GM10248 (cell line): Measurements from ENCODE around the gene CACNA2D2.

Experiments
- CTCF ChIA-PET: fragments of 300-600 bp; sonication (Branson Sonifier 250); formaldehyde crosslinking; extraction: SDS; loops from one replicate; lab custom pipeline; 2021; ENCODE audit warnings: antibody characterized with exemption; lab: Yijun Ruan, JAX
- POLR2A ChIA-PET: fragments of 350-650 bp; sonication (Branson Sonifier 250); formaldehyde crosslinking; extraction: SDS; loops from one replicate; lab custom pipeline; 2020; ENCODE audit warnings: antibody characterized with exemption; lab: Yijun Ruan, JAX
- DNase-seq: peaks from one replicate; pipeline ENCODE4 v3.0.0; 2012; ENCODE audit errors: extremely low spot score
- TF ChIP-seq, protein P1 (sequence below): IDR thresholded peaks from 2 replicates; pipeline ENCODE4 v1.5.1; 2012; ENCODE audit warnings: mild to moderate bottlenecking, low read depth; ENCODE audit errors: extremely low read depth, missing control alignments, control extremely low read depth

CACNA2D2 gene

DNA sequence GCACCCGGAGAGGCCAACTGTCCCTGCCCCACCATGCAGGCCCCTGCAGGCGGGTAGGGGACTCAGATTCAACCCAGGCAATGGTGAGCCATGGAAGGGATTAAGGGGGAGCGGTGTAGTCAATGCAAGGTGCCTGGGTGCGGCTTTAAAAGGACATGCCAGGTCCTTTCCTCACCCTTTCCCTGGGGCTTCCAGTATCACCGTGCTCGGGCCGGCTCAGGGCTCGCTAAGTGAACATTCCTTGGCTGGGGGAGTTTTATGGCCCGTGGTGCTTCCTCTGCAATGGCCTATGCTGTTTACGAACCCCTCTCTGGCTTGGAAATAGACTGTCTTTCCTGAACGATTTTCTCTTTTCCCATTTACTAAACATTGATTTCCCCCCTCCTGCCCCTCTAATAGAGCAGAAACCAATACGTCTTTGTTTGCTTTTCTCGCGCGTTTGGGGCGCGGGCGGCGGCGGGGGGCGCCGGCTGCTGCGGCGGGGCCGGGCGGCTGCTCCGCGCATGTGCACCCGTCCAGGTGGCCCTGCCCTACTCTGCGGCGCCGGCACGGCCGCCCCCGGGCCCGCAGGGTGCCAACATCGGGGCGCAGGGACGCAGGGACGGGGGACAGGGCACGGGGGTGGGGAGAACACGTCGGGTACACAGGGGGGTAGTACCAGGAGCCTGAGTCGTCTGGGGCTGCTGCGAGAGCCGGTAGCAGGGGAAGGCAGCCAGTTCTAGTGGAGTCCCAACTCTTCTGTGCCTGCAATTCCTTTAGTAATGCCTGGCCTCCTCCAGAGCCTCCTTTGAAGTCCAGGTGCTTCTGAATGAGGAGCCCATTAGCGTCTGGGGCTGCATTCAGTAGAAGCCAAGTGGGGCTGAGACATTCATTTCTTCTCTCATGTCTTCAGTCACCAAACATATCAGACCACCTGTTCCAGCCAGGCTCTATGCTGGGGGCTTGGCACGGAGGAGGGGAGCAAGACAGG, 26.9 kb upstream of the CACNA2D2 start:
- DNase-seq = no peak
- POLR2A ChIA-PET = no interaction called here
- CTCF ChIA-PET = no interaction called here
- TF ChIP-seq, protein P1, sequence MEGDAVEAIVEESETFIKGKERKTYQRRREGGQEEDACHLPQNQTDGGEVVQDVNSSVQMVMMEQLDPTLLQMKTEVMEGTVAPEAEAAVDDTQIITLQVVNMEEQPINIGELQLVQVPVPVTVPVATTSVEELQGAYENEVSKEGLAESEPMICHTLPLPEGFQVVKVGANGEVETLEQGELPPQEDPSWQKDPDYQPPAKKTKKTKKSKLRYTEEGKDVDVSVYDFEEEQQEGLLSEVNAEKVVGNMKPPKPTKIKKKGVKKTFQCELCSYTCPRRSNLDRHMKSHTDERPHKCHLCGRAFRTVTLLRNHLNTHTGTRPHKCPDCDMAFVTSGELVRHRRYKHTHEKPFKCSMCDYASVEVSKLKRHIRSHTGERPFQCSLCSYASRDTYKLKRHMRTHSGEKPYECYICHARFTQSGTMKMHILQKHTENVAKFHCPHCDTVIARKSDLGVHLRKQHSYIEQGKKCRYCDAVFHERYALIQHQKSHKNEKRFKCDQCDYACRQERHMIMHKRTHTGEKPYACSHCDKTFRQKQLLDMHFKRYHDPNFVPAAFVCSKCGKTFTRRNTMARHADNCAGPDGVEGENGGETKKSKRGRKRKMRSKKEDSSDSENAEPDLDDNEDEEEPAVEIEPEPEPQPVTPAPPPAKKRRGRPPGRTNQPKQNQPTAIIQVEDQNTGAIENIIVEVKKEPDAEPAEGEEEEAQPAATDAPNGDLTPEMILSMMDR = no peak

DNA sequence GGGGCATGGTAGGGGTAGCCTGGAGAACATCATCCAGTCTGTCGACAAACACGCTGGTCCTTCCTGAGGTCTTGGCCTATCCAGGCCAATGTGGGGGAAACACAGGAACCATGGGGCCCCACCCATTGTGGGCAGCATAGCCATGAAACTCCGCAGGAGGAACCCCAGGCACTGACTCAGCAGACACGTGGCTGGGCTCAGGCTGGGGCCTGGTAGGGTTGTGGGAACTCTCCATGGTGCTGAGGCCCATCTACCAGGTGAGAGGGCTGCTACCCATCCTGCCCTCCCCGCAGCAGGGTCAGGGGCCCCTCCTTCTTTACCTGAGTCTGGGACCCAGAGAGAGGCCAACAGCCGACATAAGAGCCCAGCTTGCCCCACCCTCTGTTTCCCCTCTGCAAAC, 22.6 kb upstream of the CACNA2D2 start:
- CTCF ChIA-PET = interaction anchor here (1.4 kb wide), 1 partner anchor 16 kb away, joined by 3 read pairs; no protein-coding TSS in a partner anchor
- POLR2A ChIA-PET = no interaction called here
- TF ChIP-seq, protein P1 = no peak
- DNase-seq = peak; percentile 72

DNA sequence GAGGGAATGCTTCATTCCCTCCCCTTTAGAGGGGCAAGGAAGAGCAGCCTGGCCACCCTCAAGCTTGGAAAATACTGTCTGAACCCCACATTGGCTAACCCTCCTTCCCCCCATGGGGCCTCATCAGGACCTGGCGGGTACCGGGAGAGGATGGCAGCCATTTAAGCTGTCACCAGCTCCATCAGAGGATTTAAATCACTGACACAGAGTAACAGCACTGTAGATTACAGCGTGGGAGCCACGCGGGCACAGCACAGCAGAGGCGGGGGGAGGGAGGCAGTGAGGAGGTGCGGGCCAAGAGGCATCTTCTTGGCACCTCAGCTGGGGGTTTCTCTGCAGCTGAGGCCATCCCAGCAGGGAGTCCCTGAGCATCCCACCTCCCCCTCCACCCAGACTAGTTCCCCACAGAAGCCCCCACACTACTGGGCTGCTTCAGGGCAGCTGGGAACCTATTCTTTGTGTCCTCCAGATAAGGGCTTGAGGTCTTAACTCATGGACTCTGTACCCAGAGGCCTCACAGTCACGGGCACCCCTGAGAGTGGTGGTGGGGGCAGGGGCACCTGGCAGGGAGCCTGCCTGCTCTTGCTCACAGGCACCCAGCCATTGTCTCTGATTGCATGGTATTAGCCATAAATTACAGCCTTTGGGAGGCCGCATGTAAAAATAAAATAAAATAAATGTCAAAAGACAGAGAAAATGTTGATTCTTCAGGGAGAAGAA, 21.9 kb upstream of the CACNA2D2 start:
- DNase-seq = no peak

DNA sequence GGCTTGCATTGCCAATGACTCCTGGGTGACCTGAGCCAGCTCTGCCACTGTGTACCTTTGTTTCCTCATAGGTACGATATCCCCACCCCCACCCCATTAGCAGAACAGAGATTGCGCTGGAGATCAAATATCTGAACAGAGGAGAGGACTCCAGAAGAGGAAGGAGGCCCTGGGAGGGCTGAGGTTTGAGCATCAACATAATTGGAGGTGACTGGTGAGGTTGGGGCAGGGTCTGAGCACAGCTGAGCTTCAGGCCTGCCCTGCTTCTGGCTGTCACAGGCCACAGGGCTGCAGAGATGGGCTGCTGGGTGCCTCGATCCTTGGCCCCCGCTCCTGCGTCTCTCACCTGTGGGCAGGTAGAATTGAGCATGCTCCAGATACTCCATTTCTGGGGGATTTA, 21.3 kb upstream of the CACNA2D2 start:
- DNase-seq = no peak
- TF ChIP-seq, protein P1 = no peak
- POLR2A ChIA-PET = no interaction called here
- CTCF ChIA-PET = interaction anchor here (1.0 to 4.8 kb wide), 4 partner anchors 16 to 92 kb away, joined by 3 to 38 read pairs (median 10); partner anchors contain the start of gene MAPKAPK3

More for the DNA sequence above, 21.9 kb upstream of the CACNA2D2 start:
- TF ChIP-seq, protein P1 = no peak
- CTCF ChIA-PET = interaction anchor here (1.4 to 4.8 kb wide), 3 partner anchors 17 to 25 kb away, joined by 3 to 38 read pairs (median 18); no protein-coding TSS in a partner anchor
- POLR2A ChIA-PET = no interaction called here

DNA sequence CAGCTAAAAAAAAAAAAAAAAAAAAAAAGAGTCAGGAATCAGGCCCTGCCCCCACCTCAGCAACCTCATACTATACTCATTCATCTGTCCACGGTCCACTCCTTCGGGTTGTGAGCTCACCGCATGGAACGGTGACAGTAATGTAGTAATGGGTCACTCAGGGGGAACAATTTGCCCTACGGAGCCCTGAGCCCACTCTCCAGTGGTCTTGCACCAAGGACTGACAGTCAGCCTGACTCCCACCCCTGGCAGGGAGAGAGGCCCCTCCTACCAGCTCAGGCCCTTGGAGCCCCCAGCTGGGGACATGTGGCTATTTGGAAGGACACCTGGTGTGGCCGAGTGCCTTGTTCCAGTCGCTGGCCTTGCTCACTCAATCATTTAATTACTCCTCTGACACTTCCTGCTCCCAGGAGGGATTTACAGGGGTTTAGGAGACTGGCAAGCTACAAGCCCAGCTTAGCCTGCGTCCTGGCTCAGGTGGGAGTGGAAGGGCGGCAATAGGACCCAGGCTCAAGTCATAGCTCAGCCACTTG, 19.9 kb upstream of the CACNA2D2 start:
- TF ChIP-seq, protein P1 = no peak
- no peak for DNase-seq
- CTCF ChIA-PET = interaction anchor here (1.4 to 4.8 kb wide), 3 partner anchors 20 to 93 kb away, joined by 3 to 38 read pairs (median 18); partner anchors contain the start of gene MAPKAPK3
- POLR2A ChIA-PET = interaction anchor here (0.6 kb wide), 1 partner anchor 108 kb away, joined by 5 read pairs; no protein-coding TSS in a partner anchor

DNA sequence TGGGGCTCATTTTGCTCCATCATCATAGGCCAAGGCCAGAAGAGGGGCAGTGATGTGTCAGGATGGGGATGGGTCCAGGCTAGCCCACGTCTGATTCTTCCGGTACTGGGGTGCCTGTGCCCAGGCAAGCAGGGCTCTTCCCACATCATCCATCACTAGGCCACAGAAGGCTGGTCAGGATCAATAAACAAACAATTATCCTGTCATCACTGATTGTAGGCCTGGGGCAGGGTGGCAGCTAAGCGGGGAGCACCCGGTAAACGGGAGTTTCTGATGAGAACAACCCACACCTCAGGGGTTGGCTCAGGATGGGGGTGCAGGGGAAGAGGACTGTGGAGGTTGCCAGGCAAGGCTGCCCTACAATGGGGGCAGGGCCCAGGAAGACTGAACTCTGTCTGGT, 18.1 kb upstream of the CACNA2D2 start:
- no peak for DNase-seq
- TF ChIP-seq, protein P1 = no peak
- ChIA-PET POLR2A (no interaction called here), CTCF (interaction anchor here (1.0 to 4.8 kb wide), 5 partner anchors 9 to 92 kb away, joined by 3 to 38 read pairs (median 3); no protein-coding TSS in a partner anchor)
